ENCODE data around the gene CFAP54.

GRCh38 chr12:96878704-96879103 is 389.3 kb downstream of the CFAP54 start:
- no peak for TF ChIP-seq SMC3 (IDR thresholded peaks at IDR 0.05; ENCODE audit: low read depth, low read length)
- TF ChIP-seq CTCF (IDR thresholded peaks at IDR 0.05), result no peak
- TF ChIP-seq EP300 (IDR thresholded peaks at IDR 0.05; ENCODE audit: borderline replicate concordance in 1 of 2, low read depth in 1 of 2, low read length in 1 of 2), result peak in 1 of 2 experiments; percentile 67; a peak in 1 of 4 replicates
- no peak for TF ChIP-seq CHD2 (IDR thresholded peaks at IDR 0.05; ENCODE audit: low read length, partially characterized antibody)
- TF ChIP-seq MEF2A (IDR thresholded peaks at IDR 0.05; ENCODE audit: borderline replicate concordance, low read depth), result no peak
- TF ChIP-seq MXI1 (IDR thresholded peaks at IDR 0.05; ENCODE audit: low read depth, low read length), result no peak
- TF ChIP-seq REST (IDR thresholded peaks at IDR 0.05; ENCODE audit: low read depth, low read length), result no peak
- TF ChIP-seq POLR2AphosphoS5 (IDR thresholded peaks at IDR 0.05; ENCODE audit: low read depth, low read length), result no peak
- no peak for TF ChIP-seq FOXM1 (IDR thresholded peaks at IDR 0.05; ENCODE audit: low read depth)
- peak; percentile 6; the same call in 1 of the 2 replicates for TF ChIP-seq PBX3 (IDR thresholded peaks at IDR 0.05)
- peak; percentile 70 for TF ChIP-seq TCF12 (IDR thresholded peaks at IDR 0.05)
- TF ChIP-seq EZH2phosphoT487 (IDR thresholded peaks at IDR 0.05; ENCODE audit: borderline replicate concordance, low read depth), result no peak
